NCI-H226 (cell line): ENCODE results near the gene DKK2.
A peak's percentile ranks its signal among the peaks of the same experiment; 100 is the strongest.
"Not testable (repeated sequence)": the region's sequence is repeated elsewhere in the genome, so short reads cannot be mapped to it uniquely, and the experiment has no call there.

Source experiments
- DNase-seq: peaks from one replicate; pipeline ENCODE4 v3.0.0-alpha.2; 2015

The DKK2 gene

GRCh38 chr4:107011312-107011711, 24.8 kb downstream of the DKK2 start:
- no peak for DNase-seq

- no peak for DNase-seq
Measured at GRCh38 chr4:107009196-107009968, 26.7 kb downstream of the DKK2 start.

- no peak for DNase-seq
Measured at GRCh38 chr4:107008115-107008514, 28.0 kb downstream of the DKK2 start.

GRCh38 chr4:107006218-107006617, 29.9 kb downstream of the DKK2 start:
- DNase-seq, result no peak

- DNase-seq, result no peak
Measured at GRCh38 chr4:106996490-106996889, 39.6 kb downstream of the DKK2 start.

GRCh38 chr4:106993827-106994226, 42.3 kb downstream of the DKK2 start:
- DNase-seq, result peak; percentile 11

GRCh38 chr4:106987311-106987710, 48.8 kb downstream of the DKK2 start:
- no peak for DNase-seq

- no peak for DNase-seq
Measured at GRCh38 chr4:106986486-106986885, 49.6 kb downstream of the DKK2 start.

GRCh38 chr4:106985830-106986229, 50.3 kb downstream of the DKK2 start:
- DNase-seq, result peak; percentile 5

- no peak for DNase-seq
Measured at GRCh38 chr4:106982711-106983211, 53.4 kb downstream of the DKK2 start.

- DNase-seq, result no peak
Measured at GRCh38 chr4:106981431-106981830, 54.7 kb downstream of the DKK2 start.

- DNase-seq, result no peak
Measured at GRCh38 chr4:106979476-106979875, 56.6 kb downstream of the DKK2 start.

GRCh38 chr4:106978046-106978774, 57.9 kb downstream of the DKK2 start:
- no peak for DNase-seq

GRCh38 chr4:106971636-106972035, 64.5 kb downstream of the DKK2 start:
- no peak for DNase-seq

GRCh38 chr4:106967892-106968291, 68.2 kb downstream of the DKK2 start:
- DNase-seq, result no peak

GRCh38 chr4:106953036-106953705, 82.9 kb downstream of the DKK2 start:
- DNase-seq, result no peak

GRCh38 chr4:106951891-106952290, 84.2 kb downstream of the DKK2 start:
- no peak for DNase-seq

- no peak for DNase-seq
Measured at GRCh38 chr4:106941841-106942240, 94.3 kb downstream of the DKK2 start.

- no peak for DNase-seq
Measured at GRCh38 chr4:106930522-106930921, 105.6 kb downstream of the DKK2 start.

- no peak for DNase-seq
Measured at GRCh38 chr4:106929248-106929647, 106.9 kb downstream of the DKK2 start.

- DNase-seq, result no peak
Measured at GRCh38 chr4:106914223-106914622, 121.9 kb downstream of the DKK2 start.

GRCh38 chr4:106909486-106910188, 126.5 kb downstream of the DKK2 start:
- no peak for DNase-seq

- DNase-seq, result not testable (repeated sequence)
Measured at GRCh38 chr4:106908049-106908448, 128.1 kb downstream of the DKK2 start.
